ENCODE data around the gene STRN.

DNA sequence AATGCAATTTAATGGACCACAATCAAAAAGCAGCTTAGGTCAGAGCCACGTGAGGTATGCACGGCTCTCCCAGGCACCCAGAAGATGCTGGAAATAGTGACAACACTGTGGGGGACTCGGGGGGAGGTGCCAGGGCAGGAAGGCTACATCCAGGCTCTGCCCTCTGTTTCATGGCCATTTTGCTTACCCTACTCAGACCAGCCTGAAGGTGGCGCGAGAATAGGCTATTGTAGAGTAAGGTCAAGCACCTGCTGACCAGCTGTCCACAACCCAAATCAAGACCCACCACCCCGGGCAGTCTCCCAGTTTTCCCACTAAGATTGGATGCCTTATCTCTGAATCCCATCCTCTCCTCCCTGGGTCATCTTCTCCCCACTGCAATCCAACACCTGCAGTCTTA is 154.1 kb downstream of the STRN start:
- TF ChIP-seq CTCF (IDR thresholded peaks at IDR 0.05; ENCODE audit: low read depth, low read length): no peak
- no peak for TF ChIP-seq POLR2A (IDR thresholded peaks at IDR 0.05; ENCODE audit: extremely low read depth, insufficient read length)
- TF ChIP-seq MAX (IDR thresholded peaks at IDR 0.05; ENCODE audit: low read depth, low read length): no peak

Data from NB4 (cell line).